ENCODE data around the gene PIEZO1. TPM values are rescaled to one million over a fixed set of nuclear protein-coding genes. Genes with fewer than 3 reads are reported as not detected.
"Not testable (repeated sequence)": the region's sequence is repeated elsewhere in the genome, so short reads cannot be mapped to it uniquely, and the experiment has no call there.

The PIEZO1 gene
- total RNA-seq, 2 experiments from 2014 or later: 206 to 220 TPM

DNA sequence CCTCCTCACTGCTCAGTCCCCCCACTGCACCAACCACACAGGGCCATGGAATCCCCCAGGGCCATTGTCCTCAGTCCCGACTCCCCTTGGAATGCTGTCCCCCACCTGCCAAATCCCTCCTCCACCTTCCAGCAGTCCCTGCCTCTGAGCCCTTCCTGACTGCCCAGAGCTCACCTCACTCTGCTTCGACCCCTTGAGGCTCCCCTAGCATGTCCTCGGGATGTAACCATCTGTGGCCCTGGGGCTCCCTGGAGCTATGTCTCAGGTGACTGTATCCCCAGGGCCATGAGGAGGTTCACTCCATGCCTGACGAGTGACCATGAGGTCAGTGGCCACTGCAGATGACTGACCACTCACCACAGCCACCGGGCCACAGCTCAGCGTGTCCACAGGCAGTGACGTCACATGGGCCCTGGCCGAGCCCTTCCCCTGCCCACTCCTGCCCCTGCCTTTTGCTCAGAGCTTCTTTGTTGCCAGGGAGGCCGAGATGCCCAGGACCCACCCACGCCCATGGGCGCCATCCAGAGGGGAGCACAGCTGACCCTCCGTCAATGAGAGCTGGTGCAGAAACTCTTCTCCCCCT, 7.7 kb upstream of the PIEZO1 start:
- POLR2A ChIA-PET: interaction anchor here (1.7 to 3.4 kb wide), 3 partner anchors 8 to 90 kb away, joined by 5 to 14 read pairs (median 7); partner anchors contain the start of gene PIEZO1
- Mint-ChIP-seq H3K27ac (peak overlapping the region; percentile 75), H3K4me3 (peak overlapping the region; percentile 50), H3K36me3 (no peaks in the 10 kb centered on the region), H3K4me1 (peaks cover 39% of the 10 kb centered on the region), H3K27me3 (no peaks in the 10 kb centered on the region), H3K9me3 (no peaks in the 10 kb centered on the region)
- DNase-seq (no peak), ATAC-seq (ENCODE audit: low read depth) (no peak)

DNA sequence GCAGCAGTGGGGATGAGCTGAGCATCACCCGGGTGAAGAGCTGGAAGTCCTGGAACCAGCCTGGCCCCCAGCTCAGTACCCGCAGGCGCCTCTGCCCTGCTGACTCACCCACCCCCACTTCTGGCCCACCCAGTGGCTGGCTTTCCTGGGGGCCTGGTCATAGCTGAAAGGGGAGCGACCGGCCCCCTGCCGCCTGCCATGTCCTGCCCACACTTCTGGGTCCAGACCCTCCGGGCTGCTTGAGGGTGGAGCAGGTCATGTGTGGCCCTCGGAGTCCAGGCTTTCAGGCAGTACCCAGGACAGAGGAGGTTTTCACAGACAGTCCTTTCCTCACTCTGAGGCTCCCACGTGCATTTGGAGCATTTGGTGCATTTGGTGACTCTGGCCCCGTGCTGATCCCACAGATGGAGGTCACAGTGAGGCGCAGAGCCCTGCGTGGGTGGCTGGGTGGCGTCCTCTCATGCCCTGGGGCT, 7.1 kb upstream of the PIEZO1 start:
- peaks cover 39% of the 10 kb centered on the region for H3K4me1 Mint-ChIP-seq
- POLR2A ChIA-PET: interaction anchor here (1.8 kb wide), 1 partner anchor 88 kb away, joined by 7 read pairs; no protein-coding TSS in a partner anchor
- peak overlapping the region; percentile 75 for H3K27ac Mint-ChIP-seq
- ATAC-seq (ENCODE audit: low read depth): no peak
- H3K4me3 Mint-ChIP-seq: no peak overlapping the region
- no peaks in the 10 kb centered on the region for H3K27me3 Mint-ChIP-seq
- H3K9me3 Mint-ChIP-seq: no peaks in the 10 kb centered on the region
- no peak for DNase-seq
- no peaks in the 10 kb centered on the region for H3K36me3 Mint-ChIP-seq

DNA sequence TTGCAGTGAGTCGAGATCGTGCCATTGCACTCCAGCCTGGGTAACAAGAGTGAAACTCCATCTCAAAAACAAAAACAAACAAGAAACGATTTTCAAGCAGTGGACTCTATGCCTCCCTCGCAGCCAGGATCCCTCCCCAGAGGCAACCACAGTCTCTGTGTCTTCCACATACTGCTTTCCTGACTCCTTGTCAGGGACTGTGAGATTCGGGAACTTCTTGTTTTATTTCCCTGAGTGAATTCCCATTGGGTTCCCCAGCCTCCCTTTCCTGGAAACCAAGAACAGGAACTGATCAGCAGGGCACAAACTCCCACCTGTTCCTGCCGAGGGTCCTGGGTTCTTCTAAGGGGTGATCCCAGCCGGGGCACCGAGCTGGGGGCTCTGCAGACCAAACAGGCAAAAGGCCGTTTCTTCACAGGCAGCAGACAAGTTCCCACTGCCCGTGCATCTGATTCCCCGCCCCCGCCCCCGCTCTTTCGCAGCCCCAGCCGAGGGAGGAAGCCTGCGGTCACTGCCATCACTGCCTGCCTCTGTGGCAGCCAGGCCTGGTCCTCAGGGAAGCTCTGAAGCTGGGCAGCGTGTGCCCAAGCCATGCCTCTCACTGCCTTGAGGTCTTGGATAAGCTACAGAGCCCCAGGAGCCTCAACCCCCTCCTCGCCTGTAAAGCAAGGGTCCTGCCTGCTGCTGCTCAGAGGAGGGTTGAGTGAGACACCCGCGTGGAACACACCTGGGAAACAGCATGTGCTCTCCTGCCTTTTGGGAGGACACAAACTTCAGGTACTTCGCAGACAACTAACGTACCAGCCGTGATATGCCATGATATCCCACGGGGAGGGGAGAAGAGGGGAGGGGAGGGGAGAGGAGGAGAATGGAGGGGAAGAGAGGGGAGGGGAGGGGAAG, 5.5 kb upstream of the PIEZO1 start:
- H3K27ac Mint-ChIP-seq: peak overlapping the region; percentile 94
- POLR2A ChIA-PET: no interaction called here
- ATAC-seq (ENCODE audit: low read depth): peak; percentile 58

DNA sequence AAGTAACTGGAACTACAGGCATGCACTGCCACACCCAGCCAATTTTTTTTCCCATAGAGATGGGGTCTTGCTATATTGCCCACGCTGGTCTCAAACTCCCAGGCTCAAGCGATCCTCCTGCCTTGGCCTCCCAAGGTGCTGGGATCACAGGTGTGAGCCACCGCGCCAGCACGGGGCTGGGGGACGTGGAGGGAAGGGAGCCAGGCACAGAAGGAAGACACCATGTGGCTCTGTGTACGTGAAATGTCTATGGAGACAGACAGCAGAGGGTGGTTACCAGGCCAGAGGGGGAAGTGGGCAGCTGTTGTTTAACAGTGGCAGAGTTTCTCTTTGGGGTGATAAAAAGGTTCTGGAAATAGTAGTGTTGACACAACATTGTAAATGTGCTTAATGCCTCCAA, 4.6 kb upstream of the PIEZO1 start:
- Mint-ChIP-seq H3K4me3 (peak overlapping the region; percentile 77), H3K4me1 (peaks cover 30% of the 10 kb centered on the region), H3K9me3 (no peaks in the 10 kb centered on the region), H3K27me3 (no peaks in the 10 kb centered on the region), H3K36me3 (no peaks in the 10 kb centered on the region), H3K27ac (peak overlapping the region; percentile 94)
- DNase-seq (no peak), ATAC-seq (ENCODE audit: low read depth) (no peak)
- POLR2A ChIA-PET: no interaction called here

More for the DNA sequence above, 5.5 kb upstream of the PIEZO1 start:
- H3K9me3 Mint-ChIP-seq: no peaks in the 10 kb centered on the region
- no peaks in the 10 kb centered on the region for H3K36me3 Mint-ChIP-seq
- H3K4me3 Mint-ChIP-seq: peak overlapping the region; percentile 77
- peaks cover 39% of the 10 kb centered on the region for H3K4me1 Mint-ChIP-seq
- DNase-seq: peak; percentile 70
- H3K27me3 Mint-ChIP-seq: no peaks in the 10 kb centered on the region

DNA sequence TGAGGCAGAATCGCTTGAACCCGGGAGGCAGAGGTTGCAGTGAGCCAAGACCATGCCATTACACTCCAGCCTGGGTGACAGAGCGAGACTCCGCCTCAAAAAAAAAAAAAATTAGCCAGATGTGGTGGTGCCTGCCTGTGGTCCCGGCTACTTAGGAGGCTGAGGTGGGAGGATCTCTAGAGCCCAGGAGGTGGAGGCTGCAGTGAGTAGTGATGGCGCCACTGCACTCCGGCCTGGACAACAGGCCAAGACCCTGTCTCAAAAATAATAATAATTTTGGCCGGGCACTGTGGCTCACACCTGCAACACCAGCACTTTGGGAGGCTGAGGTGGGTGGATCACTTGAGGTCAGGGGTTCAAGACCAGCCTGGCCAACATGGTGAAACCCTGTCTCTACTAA, 3.7 kb upstream of the PIEZO1 start:
- H3K36me3 Mint-ChIP-seq; H3K9me3 Mint-ChIP-seq; H3K4me3 Mint-ChIP-seq; POLR2A ChIA-PET; ATAC-seq (ENCODE audit: low read depth); H3K27me3 Mint-ChIP-seq; DNase-seq; H3K27ac Mint-ChIP-seq: not testable (repeated sequence)
- H3K4me1 Mint-ChIP-seq: peaks cover 27% of the 10 kb centered on the region

DNA sequence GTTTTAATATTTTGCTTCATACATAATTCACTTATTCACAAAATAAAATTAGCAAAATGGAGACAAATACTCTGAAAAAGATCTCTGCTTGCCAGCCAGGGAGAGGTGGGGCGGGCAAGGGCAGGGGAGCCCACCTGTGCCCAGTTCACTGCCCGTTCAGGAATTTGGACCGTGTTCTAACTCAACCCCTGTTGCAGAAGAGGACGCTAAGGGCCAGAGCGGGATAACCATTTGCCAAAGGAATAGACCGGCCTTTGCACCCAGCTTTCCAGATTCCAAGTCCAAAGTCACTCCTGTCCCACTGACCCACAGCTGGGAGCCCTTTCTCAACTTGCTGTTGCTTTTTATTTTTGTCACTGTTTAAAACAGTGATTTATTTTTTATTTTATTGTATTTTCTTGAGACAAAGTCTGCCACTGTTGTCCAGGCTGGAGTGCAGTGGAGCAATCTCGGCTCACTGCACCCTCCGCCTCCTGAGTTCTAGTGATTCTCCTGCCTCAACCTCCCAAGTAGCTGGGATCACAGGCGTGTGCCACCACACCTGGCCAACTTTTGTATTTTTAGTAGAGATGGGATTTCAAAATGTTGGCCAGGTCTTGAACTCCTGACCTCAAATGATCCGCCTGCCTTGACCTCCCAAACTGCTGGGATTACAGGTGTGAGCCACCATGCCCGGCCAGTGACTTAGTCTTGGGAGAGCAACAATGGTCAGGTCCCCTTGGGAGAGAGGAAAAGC, 2.7 kb upstream of the PIEZO1 start:
- no peaks in the 10 kb centered on the region for H3K27me3 Mint-ChIP-seq
- DNase-seq (no peak), ATAC-seq (ENCODE audit: low read depth) (no peak)
- POLR2A ChIA-PET: interaction anchor here (1.0 kb wide), 1 partner anchor 86 kb away, joined by 3 read pairs; no protein-coding TSS in a partner anchor
- no peaks in the 10 kb centered on the region for H3K9me3 Mint-ChIP-seq
- peaks cover 28% of the 10 kb centered on the region for H3K4me1 Mint-ChIP-seq
- H3K27ac Mint-ChIP-seq: no peak overlapping the region
- no peaks in the 10 kb centered on the region for H3K36me3 Mint-ChIP-seq
- H3K4me3 Mint-ChIP-seq: no peak overlapping the region

DNA sequence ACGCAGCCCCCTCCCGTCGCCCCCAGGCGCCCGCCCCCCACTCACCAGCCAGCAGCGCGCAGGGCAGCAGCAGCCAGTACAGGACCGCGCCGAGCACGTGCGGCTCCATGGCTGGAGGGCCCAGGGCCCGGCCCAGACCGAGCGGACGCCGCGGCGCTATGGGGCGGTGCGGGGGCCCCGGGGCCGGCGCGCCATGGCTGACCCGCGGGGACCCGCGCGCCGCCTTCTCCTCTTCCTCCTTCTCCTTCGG, 239 bp downstream of the PIEZO1 start:
- POLR2A ChIA-PET: interaction anchor here (0.7 to 2.3 kb wide), 7 partner anchors 9 to 48 kb away, joined by 3 to 14 read pairs (median 5); partner anchors contain the start of gene APRT
- Mint-ChIP-seq H3K4me1 (peaks cover 39% of the 10 kb centered on the region), H3K36me3 (no peaks in the 10 kb centered on the region), H3K9me3 (no peaks in the 10 kb centered on the region), H3K4me3 (peak overlapping the region; percentile 13), H3K27ac (no peak overlapping the region), H3K27me3 (no peaks in the 10 kb centered on the region)
- ATAC-seq (ENCODE audit: low read depth) (peak; percentile 6), DNase-seq (no peak)

DNA sequence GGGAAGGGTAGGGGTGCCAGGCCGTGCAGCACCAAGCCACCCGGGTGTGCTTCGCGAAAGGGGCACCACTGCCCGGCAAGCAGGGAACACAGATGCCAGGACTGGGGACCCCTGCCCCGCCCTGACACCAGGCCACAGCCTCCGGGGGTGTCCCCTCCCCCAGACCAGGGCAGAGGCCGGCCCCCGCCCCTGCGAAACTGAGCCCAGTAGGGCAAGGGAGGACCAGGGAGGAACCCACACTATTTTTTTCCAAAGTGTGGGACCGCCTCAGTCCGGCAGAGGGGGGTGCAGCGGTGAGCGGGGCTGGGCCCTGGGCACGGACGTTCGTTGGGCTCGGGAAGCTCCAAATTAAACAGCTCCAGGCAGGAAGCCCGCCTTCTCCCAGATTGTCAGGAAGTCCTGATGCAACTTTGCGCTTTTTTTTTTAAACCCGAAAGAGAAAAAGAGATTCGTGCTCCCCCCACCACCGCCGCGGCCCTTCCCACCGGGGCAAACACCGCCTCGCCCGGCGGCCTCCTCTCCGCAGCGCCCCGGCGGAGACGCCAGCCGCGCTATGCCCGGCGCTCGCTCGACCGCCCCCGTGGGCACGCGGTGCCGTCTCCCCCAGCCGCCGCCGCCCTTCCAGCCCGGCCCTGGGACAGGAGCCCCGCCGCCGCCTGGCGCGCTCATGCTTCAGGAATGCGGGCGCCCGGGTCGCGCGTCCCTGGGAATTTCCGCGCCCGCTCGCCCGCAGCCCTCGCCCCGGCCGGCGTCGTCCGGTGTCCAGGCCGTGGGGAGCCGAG, 755 bp downstream of the PIEZO1 start:
- POLR2A ChIA-PET: interaction anchor here (1.3 to 2.3 kb wide), 6 partner anchors 10 to 47 kb away, joined by 4 to 14 read pairs (median 9); partner anchors contain the start of gene APRT
- Mint-ChIP-seq H3K27ac (peak overlapping the region; percentile 90), H3K4me3 (peak overlapping the region; percentile 75), H3K27me3 (no peaks in the 10 kb centered on the region), H3K4me1 (peaks cover 35% of the 10 kb centered on the region), H3K9me3 (no peaks in the 10 kb centered on the region), H3K36me3 (no peaks in the 10 kb centered on the region)
- DNase-seq: peak; percentile 69
- peak; percentile 18 for ATAC-seq (ENCODE audit: low read depth)

DNA sequence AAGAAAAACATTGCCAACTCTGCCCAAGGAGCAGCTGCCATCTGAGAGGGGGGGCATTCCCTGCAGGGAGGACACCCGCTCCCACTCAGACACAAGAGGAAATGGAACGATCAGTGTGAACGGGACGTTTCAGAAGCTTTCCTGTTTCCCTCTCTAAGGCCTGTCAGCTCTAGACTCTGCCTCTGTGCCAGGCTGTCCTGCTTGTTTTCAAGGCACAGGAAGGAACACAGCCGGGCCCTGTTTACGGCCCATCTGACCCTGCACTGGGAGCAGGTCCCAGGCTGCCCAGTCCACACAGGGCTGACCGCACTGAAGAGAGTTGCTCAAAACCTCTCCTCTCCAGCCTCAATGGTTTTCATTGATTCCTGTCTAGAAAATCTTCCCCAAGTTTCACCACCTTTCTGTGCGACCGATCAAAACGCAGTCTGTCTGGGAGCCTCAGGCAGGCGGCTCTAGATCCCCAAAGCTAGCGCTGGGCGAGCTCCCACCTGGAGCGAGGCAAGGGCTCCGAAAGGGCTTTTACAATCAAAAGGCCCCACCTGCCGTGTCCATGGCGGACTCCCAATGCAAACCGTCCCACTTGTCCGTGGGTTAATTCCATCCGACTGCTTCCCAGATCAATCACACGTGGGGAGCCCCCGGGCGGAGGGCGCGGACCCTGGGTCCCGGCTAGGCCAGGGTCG, 1.5 kb downstream of the PIEZO1 start:
- H3K27me3 Mint-ChIP-seq: no peaks in the 10 kb centered on the region
- H3K27ac Mint-ChIP-seq: peak overlapping the region; percentile 76
- POLR2A ChIA-PET: interaction anchor here (0.7 to 2.3 kb wide), 10 partner anchors 11 to 434 kb away, joined by 3 to 14 read pairs (median 5); partner anchors contain the start of genes APRT and ZNF778
- no peaks in the 10 kb centered on the region for H3K9me3 Mint-ChIP-seq
- ATAC-seq (ENCODE audit: low read depth) (no peak), DNase-seq (peak; percentile 39)
- no peaks in the 10 kb centered on the region for H3K36me3 Mint-ChIP-seq
- peaks cover 35% of the 10 kb centered on the region for H3K4me1 Mint-ChIP-seq
- H3K4me3 Mint-ChIP-seq: peak overlapping the region; percentile 75

DNA sequence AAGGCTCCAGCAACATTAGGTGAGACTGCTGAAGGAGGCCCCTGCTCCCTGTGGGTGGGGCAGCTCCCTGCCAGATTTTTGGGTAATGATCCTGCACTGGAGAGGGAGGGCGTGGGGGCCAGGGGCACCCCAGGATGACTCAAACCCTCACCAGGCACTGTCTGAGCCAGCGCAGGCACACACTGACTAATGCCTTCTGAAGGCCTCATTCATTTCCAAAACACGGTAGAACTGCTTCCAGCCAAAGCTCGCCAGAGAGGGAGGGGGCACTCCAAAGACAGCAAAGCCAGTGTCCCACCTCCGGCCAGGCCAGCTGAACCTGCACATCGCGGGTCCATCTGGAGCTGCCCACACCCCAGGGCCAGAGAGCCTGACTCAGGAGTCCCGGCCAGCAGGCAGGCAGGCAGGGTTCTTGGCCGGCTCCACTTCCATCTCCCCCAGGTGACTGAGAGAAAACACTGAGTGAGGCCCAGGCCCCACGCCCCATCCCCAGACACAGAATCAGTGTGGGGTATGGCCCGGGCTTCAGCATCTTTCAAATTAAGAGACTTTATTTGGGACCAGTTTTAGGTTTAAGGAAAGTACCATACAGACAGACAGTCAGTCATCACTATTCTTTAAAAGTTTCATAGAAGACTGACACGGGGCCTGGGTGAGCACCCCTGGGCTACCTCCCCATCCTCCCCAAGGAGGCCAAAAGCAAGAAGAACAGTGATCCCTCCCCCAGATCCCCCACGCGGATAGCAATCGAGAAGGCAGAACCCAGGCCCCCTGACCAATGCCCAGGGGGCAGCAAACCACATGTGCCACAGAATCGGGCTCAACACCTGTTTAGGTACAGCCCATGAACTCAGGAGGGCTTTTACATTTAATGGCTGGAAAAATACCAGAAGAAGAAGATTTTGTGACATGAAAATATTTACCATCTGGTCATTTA, 2.3 kb downstream of the PIEZO1 start:
- Mint-ChIP-seq H3K4me1 (peaks cover 37% of the 10 kb centered on the region), H3K36me3 (no peaks in the 10 kb centered on the region), H3K27me3 (no peaks in the 10 kb centered on the region), H3K4me3 (peak overlapping the region; percentile 75), H3K9me3 (no peaks in the 10 kb centered on the region), H3K27ac (peak overlapping the region; percentile 76)
- ATAC-seq (ENCODE audit: low read depth): no peak
- DNase-seq: no peak
- POLR2A ChIA-PET: interaction anchor here (0.7 to 2.4 kb wide), 9 partner anchors 18 to 435 kb away, joined by 3 to 13 read pairs (median 5); partner anchors contain the start of genes APRT, CDT1 and ZNF778

Measured in activated naive CD8-positive, alpha-beta T cell treated with anti-CD3 and anti-CD28 coated beads, Interleukin-2, amount 10 ng/mL, durations not matched to agents 7 days and 5 days (primary cell).